ENCODE measurements around the gene FLT4.

The FLT4 gene

GRCh38 chr5:180649297-180650039 is at the start of gene FLT4:
FLT4 (minus strand) TSS chr5:180649600; CDS start chr5:180649545, 55 bp downstream.
- H3K4me3 ChIP-seq (ENCODE audit: insufficient read depth, low read length, poor library complexity, severe bottlenecking): no peak within 1 kb of the TSS
- no peaks in the 10 kb centered on the region for H3K9me3 ChIP-seq (ENCODE audit: insufficient read depth, low read length)
- no peak within 1 kb of the TSS for H3K27ac ChIP-seq (ENCODE audit: low read depth, low read length)
- no peaks in the 10 kb centered on the region for H3K9me2 ChIP-seq (replicated peaks; ENCODE audit: insufficient read depth, low read length)
- H3K79me2 ChIP-seq (ENCODE audit: insufficient read depth, low read length): no peaks in the 10 kb centered on the region
- no peaks in the 10 kb centered on the region for H3K36me3 ChIP-seq (ENCODE audit: low read length)
- no peak within 1 kb of the TSS for H3K9ac ChIP-seq (ENCODE audit: low read length)
- H3K27me3 ChIP-seq (ENCODE audit: low read length): no peaks in the 10 kb centered on the region
- TF ChIP-seq EZH2phosphoT487 (conservative IDR thresholded peaks at IDR 0.05; ENCODE audit: low read length) (no peak), CTCF (IDR thresholded peaks at IDR 0.05; ENCODE audit: insufficient read depth, low read length, poor library complexity, severe bottlenecking) (no peak)
- no peaks in the 10 kb centered on the region for H3F3A ChIP-seq (ENCODE audit: insufficient read depth)
- H3K4me2 ChIP-seq (ENCODE audit: low read depth, low read length, poor library complexity, severe bottlenecking): no peak within 1 kb of the TSS
- no peak within 1 kb of the TSS for H2AFZ ChIP-seq (ENCODE audit: low read depth, low read length, severe bottlenecking)
- no peaks in the 10 kb centered on the region for H4K20me1 ChIP-seq (ENCODE audit: low read depth, low read length)

DNA sequence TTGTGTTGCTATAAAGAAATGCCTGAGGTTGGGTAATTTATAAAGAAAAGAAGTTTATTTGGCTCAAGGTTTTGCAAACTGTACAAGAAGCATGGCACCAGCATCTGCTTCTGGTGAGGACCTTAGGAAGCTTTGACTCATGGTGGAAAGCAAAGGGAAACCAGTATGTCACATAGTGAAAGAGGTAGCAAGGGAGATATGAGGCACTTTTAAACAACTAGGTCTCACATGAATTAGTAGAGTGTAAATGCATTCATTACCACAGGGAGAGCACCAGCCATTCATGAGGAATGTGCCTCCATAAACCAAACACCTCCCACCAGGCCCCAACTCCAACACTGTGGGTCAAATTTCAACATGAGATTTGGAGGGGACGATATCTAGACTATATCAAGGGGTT is 49.6 kb upstream of the FLT4 start:
- H3K4me3 ChIP-seq (ENCODE audit: insufficient read depth, low read length, poor library complexity, severe bottlenecking): no peak overlapping the region

GRCh38 chr5:180696116-180696515 is 46.7 kb upstream of the FLT4 start:
- Histone ChIP-seq H3K4me3 (ENCODE audit: insufficient read depth, low read length, poor library complexity, severe bottlenecking) (no peak overlapping the region), H3K9me3 (ENCODE audit: insufficient read depth, low read length) (no peaks in the 10 kb centered on the region), H3K4me2 (ENCODE audit: low read depth, low read length, poor library complexity, severe bottlenecking) (no peak overlapping the region), H4K20me1 (ENCODE audit: low read depth, low read length) (no peaks in the 10 kb centered on the region), H3K27me3 (ENCODE audit: low read length) (no peaks in the 10 kb centered on the region; the same call in 1 of the 2 replicates), H3K9ac (ENCODE audit: low read length) (no peak overlapping the region), H3K79me2 (ENCODE audit: insufficient read depth, low read length) (no peaks in the 10 kb centered on the region), H3K27ac (ENCODE audit: low read depth, low read length) (no peak overlapping the region), H3F3A (ENCODE audit: insufficient read depth) (no peaks in the 10 kb centered on the region), H3K36me3 (ENCODE audit: low read length) (no peaks in the 10 kb centered on the region), H2AFZ (ENCODE audit: low read depth, low read length, severe bottlenecking) (no peak overlapping the region), H3K9me2 (replicated peaks; ENCODE audit: insufficient read depth, low read length) (no peaks in the 10 kb centered on the region)
- TF ChIP-seq CTCF (IDR thresholded peaks at IDR 0.05; ENCODE audit: insufficient read depth, low read length, poor library complexity, severe bottlenecking) (no peak), EZH2phosphoT487 (conservative IDR thresholded peaks at IDR 0.05; ENCODE audit: low read length) (no peak)

More for the DNA sequence above, 49.6 kb upstream of the FLT4 start:
- no peaks in the 10 kb centered on the region for H3K9me3 ChIP-seq (ENCODE audit: insufficient read depth, low read length)
- H4K20me1 ChIP-seq (ENCODE audit: low read depth, low read length): no peaks in the 10 kb centered on the region
- no peak overlapping the region for H2AFZ ChIP-seq (ENCODE audit: low read depth, low read length, severe bottlenecking)
- H3K27me3 ChIP-seq (ENCODE audit: low read length): no peaks in the 10 kb centered on the region; the same call in 1 of the 2 replicates
- H3K27ac ChIP-seq (ENCODE audit: low read depth, low read length): no peak overlapping the region
- TF ChIP-seq CTCF (IDR thresholded peaks at IDR 0.05; ENCODE audit: insufficient read depth, low read length, poor library complexity, severe bottlenecking) (no peak), EZH2phosphoT487 (conservative IDR thresholded peaks at IDR 0.05; ENCODE audit: low read length) (no peak)
- no peak overlapping the region for H3K9ac ChIP-seq (ENCODE audit: low read length)
- no peak overlapping the region for H3K4me2 ChIP-seq (ENCODE audit: low read depth, low read length, poor library complexity, severe bottlenecking)
- no peaks in the 10 kb centered on the region for H3K36me3 ChIP-seq (ENCODE audit: low read length)
- H3F3A ChIP-seq (ENCODE audit: insufficient read depth): no peaks in the 10 kb centered on the region
- no peaks in the 10 kb centered on the region for H3K9me2 ChIP-seq (replicated peaks; ENCODE audit: insufficient read depth, low read length)
- H3K79me2 ChIP-seq (ENCODE audit: insufficient read depth, low read length): no peaks in the 10 kb centered on the region
